B cell (primary cell): ENCODE data around the gene GLG1. TPM values are rescaled to one million over a fixed set of nuclear protein-coding genes. Genes with fewer than 3 reads are reported as not detected.

Source experiments
- ATAC-seq: fragments of 200-7000 bp; cut with Tn5 transposase; one replicate; pipeline ENCODE4 v1.10.0; 2021; ENCODE audit warnings: low read depth, mild to moderate bottlenecking, moderate number of reproducible peaks, moderate library complexity
- CTCF ChIA-PET: fragments of 350-600 bp; sonication (Branson Sonifier 250); formaldehyde crosslinking; loops from one replicate; lab custom pipeline; 2021; ENCODE audit warnings: antibody characterized with exemption, inconsistent platforms; lab: Charles Lee
- POLR2A ChIA-PET: fragments of 350-600 bp; sonication (Branson Sonifier 250); formaldehyde crosslinking; loops from one replicate; lab custom pipeline; 2021; ENCODE audit warnings: antibody characterized with exemption; lab: Charles Lee
- DNase-seq: peaks from one replicate; pipeline ENCODE4 v3.0.0; 2013
- H2AFZ ChIP-seq: 2 replicates; pipeline ENCODE4 v1.6.1; 2012; ENCODE audit warnings: mild to moderate bottlenecking, low read depth, low read length; ENCODE audit not compliant: insufficient read depth, poor library complexity, severe bottlenecking
- H3K27ac ChIP-seq, 2 donors: 1 replicate in 1 of 2; 2 replicates in 1 of 2; pipeline ENCODE4 v1.5.1; 2012 to 2013; ENCODE audit warnings: low read length in 2 of 2, mild to moderate bottlenecking in 2 of 2, moderate library complexity in 1 of 2
- H3K27me3 ChIP-seq, 4 experiments: fragments of 200-600 bp in 1 of 4; sonication (generic) in 1 of 4; replicated peaks in 1 of 4; 1 replicate in 2 of 4; 2 replicates in 2 of 4; pipeline versions ENCODE4 v1.6.1 to v1.7.0; 2013 to 2016; ENCODE audit warnings: low read length in 3 of 4, mild to moderate bottlenecking in 2 of 4, mixed read lengths in 1 of 4, moderate library complexity in 1 of 4; ENCODE audit not compliant: insufficient read depth in 4 of 4, control insufficient read depth in 3 of 4; ENCODE audit errors: control extremely low read depth in 1 of 4
- H3K36me3 ChIP-seq, 2 experiments: replicated peaks in 1 of 2; 1 replicate in 1 of 2; 2 replicates in 1 of 2; pipeline versions ENCODE4 v1.6.1 to v1.7.1; 2013; ENCODE audit warnings: low read length in 1 of 2; ENCODE audit not compliant: insufficient read depth in 2 of 2, control insufficient read depth in 1 of 2; ENCODE audit errors: control extremely low read depth in 1 of 2, extremely low read depth in 1 of 2
- H3K4me1 ChIP-seq, 2 donors: fragments of 200-600 bp in 1 of 2; sonication (generic) in 1 of 2; 1 replicate in 1 of 2; 2 replicates in 1 of 2; pipeline versions ENCODE4 v1.5.1 to v1.6.1; 2013 to 2017; ENCODE audit warnings: low read length in 2 of 2; ENCODE audit not compliant: control insufficient read depth in 2 of 2, insufficient read depth in 2 of 2
- H3K4me2 ChIP-seq: replicated peaks from 2 replicates; pipeline ENCODE3; 2012; ENCODE audit warnings: mild to moderate bottlenecking, low read depth, low read length; ENCODE audit not compliant: poor library complexity, severe bottlenecking
- H3K4me3 ChIP-seq, 5 experiments: fragments of 200-600 bp in 1 of 5; sonication (generic) in 1 of 5; 1 replicate in 3 of 5; 2 replicates in 2 of 5; pipeline versions ENCODE4 v1.5.1 to v1.7.0; 2011 to 2016; ENCODE audit warnings: low read length in 4 of 5, mild to moderate bottlenecking in 4 of 5, low read depth in 2 of 5, control low read depth in 1 of 5, moderate library complexity in 1 of 5; ENCODE audit not compliant: insufficient read depth in 1 of 5; ENCODE audit errors: control extremely low read depth in 1 of 5, extremely low read depth in 1 of 5
- H3K79me2 ChIP-seq: fragments of 200-600 bp; sonication (generic); one replicate; pipeline ENCODE4 v1.6.0; 2016; ENCODE audit warnings: low read length; ENCODE audit not compliant: control insufficient read depth, insufficient read depth
- H3K9ac ChIP-seq: fragments of 200-600 bp; sonication (generic); 2 replicates; pipeline ENCODE4 v1.6.1; 2017; ENCODE audit warnings: mild to moderate bottlenecking, low read length, moderate library complexity
- H3K9me3 ChIP-seq, 3 donors: one replicate each; pipeline versions ENCODE4 v1.6.1 to v1.7.1; 2013; ENCODE audit warnings: low read length in 2 of 3; ENCODE audit not compliant: control insufficient read depth in 2 of 3, insufficient read depth in 1 of 3; ENCODE audit errors: control extremely low read depth in 1 of 3
- H4K20me1 ChIP-seq: 2 replicates; pipeline ENCODE4 v1.6.0; 2012; ENCODE audit warnings: mild to moderate bottlenecking, low read length; ENCODE audit not compliant: insufficient read depth, control insufficient read depth, poor library complexity, severe bottlenecking
- H3K27ac Mint-ChIP-seq: one replicate; pipeline ENCODE4 v1.8.0; 2021; ENCODE audit warnings: mixed read lengths
- H3K27me3 Mint-ChIP-seq: one replicate; pipeline ENCODE4 v1.8.0; 2021; ENCODE audit warnings: mixed read lengths
- H3K4me1 Mint-ChIP-seq: one replicate; pipeline ENCODE4 v1.8.0; 2021; ENCODE audit warnings: mixed read lengths
- H3K4me3 Mint-ChIP-seq: one replicate; pipeline ENCODE4 v1.8.0; 2021; ENCODE audit warnings: mixed read lengths
- H3K9me3 Mint-ChIP-seq: one replicate; pipeline ENCODE4 v1.8.0; 2022; ENCODE audit warnings: mixed read lengths; ENCODE audit not compliant: insufficient read depth
- CTCF ChIP-seq: fragments of 200-600 bp; IDR thresholded peaks from one replicate; pipeline ENCODE4 v1.8.0; 2022; ENCODE audit warnings: antibody characterized with exemption, mild to moderate bottlenecking
- EZH2 ChIP-seq: IDR thresholded peaks from 2 replicates; pipeline ENCODE4 v1.6.1; 2012; ENCODE audit warnings: borderline replicate concordance, low read depth, mild to moderate bottlenecking, moderate library complexity, low read length; ENCODE audit not compliant: insufficient read depth, poor library complexity, severe bottlenecking
- WGBS: methylation state at CpG from one replicate; pipeline ENCODE4 v1.1.5; 2013; ENCODE audit warnings: missing lambda C conversion rate; ENCODE audit not compliant: insufficient coverage; 5-methylcytosine and 5-hydroxymethylcytosine counted together
- intact Hi-C: fragments of 100-400 bp; cut with micrococcal nuclease; formaldehyde crosslinking; loops from one replicate; pipeline ENCODE4 v1.10.0; 2022
- polyA plus RNA-seq: library from polyadenylated mRNA; depleted of rRNA; stranded (reverse); fragments of >200 nt; gene quantifications from 2 replicates; pipeline ENCODE4 v1.2.3, GENCODE V29; 2012
- total RNA-seq, 2 donors: library from RNA; stranded (reverse); fragments of 120-200 nt in 1 of 2; gene quantifications; 1 replicate in 1 of 2; 2 replicates in 1 of 2; pipeline versions ENCODE4 v1.2.3 to v1.2.4, GENCODE V29; 2013 to 2022

The GLG1 gene
- total and polyA plus RNA-seq, 2 donors (not counting 1 experiment from before 2014, with no cell fraction given) = 28.3 to 114 TPM

GRCh38 chr16:74591876-74592650 lies 14.9 kb downstream of the GLG1 start:
- H3K4me3 ChIP-seq = no peak overlapping the region
- TF ChIP-seq EZH2 (no peak), CTCF (no peak)
- no peak overlapping the region for H2AFZ ChIP-seq
- H3K27me3 Mint-ChIP-seq = no peaks in the 10 kb centered on the region
- POLR2A ChIA-PET = no interaction called here
- H3K27me3 ChIP-seq = no peaks in the 10 kb centered on the region
- peaks cover 32% of the 10 kb centered on the region for H3K4me1 Mint-ChIP-seq
- no peaks in the 10 kb centered on the region for H3K9me3 Mint-ChIP-seq
- H3K79me2 ChIP-seq = peaks cover 99% of the 10 kb centered on the region
- CTCF ChIA-PET = interaction anchor here (0.5 kb wide), 1 partner anchor 282 kb away, joined by 3 read pairs; no protein-coding TSS in a partner anchor
- peaks cover 0 to 6% (median 0%) of the 10 kb centered on the region in 3 donors for H3K9me3 ChIP-seq
- H3K9ac ChIP-seq = no peak overlapping the region
- 50% methylated on average over 2 of the region's 9 CpGs for WGBS
- no peak overlapping the region for H3K4me3 Mint-ChIP-seq
- H3K27ac ChIP-seq = no peak overlapping the region
- intact Hi-C loops = no loop called here
- H3K4me2 ChIP-seq = no peak overlapping the region
- no peak for ATAC-seq
- H4K20me1 ChIP-seq = peaks cover 63% of the 10 kb centered on the region
- DNase-seq = no peak
- H3K36me3 ChIP-seq = peaks cover 2 to 3% of the 10 kb centered on the region in 2 experiments
- H3K4me1 ChIP-seq = peaks cover 10 to 12% of the 10 kb centered on the region in 2 donors
- no peak overlapping the region for H3K27ac Mint-ChIP-seq

- no peak overlapping the region for H3K4me3 Mint-ChIP-seq
- no peak overlapping the region for H3K27ac Mint-ChIP-seq
- H2AFZ ChIP-seq = no peak overlapping the region
- H3K4me1 Mint-ChIP-seq = peaks cover 43% of the 10 kb centered on the region
- TF ChIP-seq EZH2 (no peak), CTCF (no peak)
- H3K27me3 ChIP-seq = no peaks in the 10 kb centered on the region
- no peaks in the 10 kb centered on the region for H3K36me3 ChIP-seq
- no peaks in the 10 kb centered on the region for H3K9me3 ChIP-seq
- H3K9ac ChIP-seq = no peak overlapping the region
- no peaks in the 10 kb centered on the region for H3K27me3 Mint-ChIP-seq
- no peak for ATAC-seq
- WGBS = 75% methylated on average over 4 of the region's 6 CpGs
- POLR2A ChIA-PET = interaction anchor here (0.6 kb wide), 1 partner anchor 15 kb away, joined by 4 read pairs; no protein-coding TSS in a partner anchor
- no peaks in the 10 kb centered on the region for H3K9me3 Mint-ChIP-seq
- intact Hi-C loops = no loop called here
- peaks cover 43% of the 10 kb centered on the region for H4K20me1 ChIP-seq
- no peak overlapping the region for H3K27ac ChIP-seq
- DNase-seq = no peak
- H3K4me2 ChIP-seq = no peak overlapping the region
- H3K4me3 ChIP-seq = no peak overlapping the region
- CTCF ChIA-PET = interaction anchor here (0.7 to 1.0 kb wide), 2 partner anchors 21 to 112 kb away, joined by 3 read pairs; no protein-coding TSS in a partner anchor
- H3K4me1 ChIP-seq = peaks cover 13 to 15% of the 10 kb centered on the region in 2 donors
- H3K79me2 ChIP-seq = peaks cover 98% of the 10 kb centered on the region
Observed at GRCh38 chr16:74586948-74587347, 20.0 kb downstream of the GLG1 start.
